ENCODE data around the gene HS1BP3.

HS1BP3 gene

DNA sequence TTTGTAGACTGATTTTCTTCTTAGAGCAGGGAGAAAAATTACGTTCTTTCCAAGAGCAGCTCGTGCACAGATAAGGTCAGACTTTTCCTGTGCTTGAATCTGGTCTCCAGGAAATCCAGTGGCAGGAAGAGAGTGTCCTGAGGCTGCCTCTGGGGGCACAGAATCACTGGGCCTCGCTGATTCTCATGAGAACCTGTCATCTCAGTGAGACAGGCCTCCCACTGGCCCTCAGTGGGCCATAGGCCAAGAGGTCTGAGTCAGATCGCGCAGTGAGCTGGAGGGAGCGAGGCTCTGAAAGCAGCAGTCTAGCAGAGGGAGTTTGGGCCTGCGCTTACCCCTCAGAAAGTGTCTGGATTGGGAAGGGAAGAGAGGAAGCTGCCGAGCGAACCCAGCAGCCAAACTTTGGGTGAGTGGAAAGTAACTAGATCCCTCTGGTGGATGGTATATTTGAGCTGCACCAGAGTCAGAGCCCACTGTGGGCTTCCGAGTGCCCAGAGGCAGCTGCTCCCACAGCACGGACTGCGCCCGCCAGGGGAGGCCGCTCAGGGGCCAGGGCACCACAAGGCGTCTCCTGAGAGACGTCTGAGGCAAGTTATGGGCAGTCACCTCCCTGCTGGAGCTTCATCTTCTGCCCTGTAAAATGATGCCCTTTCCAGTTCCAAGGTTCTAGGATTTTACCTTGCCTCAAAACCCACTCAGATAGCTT lies 24.2 kb upstream of the HS1BP3 start:
- DNase-seq: no peak

DNA sequence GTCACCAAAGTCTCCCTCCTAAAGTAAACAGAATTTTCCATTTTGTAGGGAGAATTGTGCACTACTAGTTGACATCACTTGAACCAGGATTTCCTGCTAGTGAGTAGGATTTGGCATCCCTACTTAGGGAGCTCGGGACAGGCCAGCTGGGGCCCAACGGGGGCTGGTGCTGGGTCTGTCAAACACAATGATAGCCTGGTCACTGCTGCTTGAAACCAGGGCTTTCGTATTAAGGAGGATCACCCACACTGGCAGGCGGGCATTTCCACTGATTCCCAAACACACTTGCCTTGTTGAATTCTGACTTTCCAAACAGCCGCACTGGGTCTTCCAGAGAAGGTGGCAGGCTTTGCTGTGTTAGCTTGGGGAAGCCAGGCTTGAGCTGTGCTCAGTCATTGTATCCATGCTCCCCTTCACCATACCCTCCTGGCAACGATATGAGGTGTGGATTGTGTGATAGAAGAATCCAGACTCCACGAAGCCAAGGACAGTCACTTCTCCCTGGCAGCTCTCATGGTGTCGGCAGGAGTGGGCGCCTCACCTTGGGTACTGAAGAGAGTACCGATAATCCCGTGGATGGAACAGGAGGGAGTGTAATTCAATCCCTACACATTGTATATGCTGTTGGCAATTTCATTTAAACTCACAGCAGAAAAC lies 23.5 kb upstream of the HS1BP3 start:
- no peak for DNase-seq

DNA sequence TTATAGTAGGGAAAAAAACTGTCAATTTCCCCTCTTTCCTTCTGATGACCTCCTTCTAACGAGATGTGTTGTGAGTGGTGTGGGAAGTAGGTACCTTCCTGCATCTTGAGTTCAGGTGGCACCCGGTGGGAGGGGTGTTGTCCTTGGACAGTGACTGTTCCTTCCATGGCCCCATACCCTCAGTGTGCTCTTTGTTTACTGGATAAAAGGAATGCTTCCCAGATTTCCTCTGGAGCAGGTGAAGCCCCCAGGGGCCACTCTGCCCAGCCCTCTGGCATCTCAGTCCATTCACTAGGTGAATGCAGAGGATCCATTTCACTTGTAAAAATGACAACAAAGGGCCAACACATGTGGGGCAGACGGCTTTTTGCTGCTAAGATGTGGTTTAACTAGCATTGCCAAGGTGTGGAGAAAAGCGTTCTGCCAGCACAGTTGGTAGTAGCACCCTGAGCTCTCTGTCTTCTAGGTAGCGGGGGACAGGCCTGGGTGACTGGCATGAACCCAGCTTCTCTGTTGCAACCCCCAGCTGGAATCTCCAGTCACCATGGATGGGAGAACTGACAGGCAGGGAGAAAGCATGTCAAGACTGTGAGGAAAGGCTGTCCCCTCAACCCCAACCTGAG lies 22.9 kb upstream of the HS1BP3 start:
- DNase-seq: no peak

DNA sequence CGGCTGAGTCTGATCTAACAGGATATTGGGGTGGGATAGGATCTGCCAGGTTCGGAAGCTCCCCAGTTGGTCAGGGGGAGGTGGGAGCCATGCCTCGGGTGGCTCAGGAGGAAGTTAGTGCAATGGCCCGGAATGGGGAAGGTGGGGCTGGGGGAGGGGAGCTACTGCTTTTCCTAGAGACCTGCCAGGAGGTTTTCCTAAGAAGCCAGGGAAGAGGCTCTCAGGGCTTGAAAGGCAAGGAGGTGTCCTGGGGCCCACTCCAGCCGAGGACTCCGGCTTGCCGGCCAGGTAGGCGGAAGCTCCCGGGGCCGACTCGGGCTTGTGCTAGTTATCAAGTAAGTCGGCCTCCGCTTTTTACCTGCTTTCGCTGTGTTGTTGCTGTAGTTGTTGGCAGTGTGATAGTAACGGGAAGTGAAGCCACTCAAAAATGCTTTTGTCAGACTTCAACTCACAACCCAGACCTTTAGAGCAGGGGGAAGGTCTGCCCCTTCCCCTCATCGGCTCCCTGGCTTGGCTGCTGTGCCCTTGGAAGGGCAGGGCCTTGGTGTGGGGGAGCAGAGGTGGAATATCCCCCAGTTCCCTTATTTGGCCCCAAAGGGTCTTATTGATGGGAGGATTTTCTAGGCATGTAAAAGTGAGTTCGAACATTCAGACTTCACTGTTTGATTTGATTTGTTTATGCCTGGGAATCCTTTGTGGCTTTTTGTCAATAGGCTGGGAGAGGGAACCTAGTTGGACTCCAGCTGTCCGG lies 21.5 kb upstream of the HS1BP3 start:
- no peak for DNase-seq

DNA sequence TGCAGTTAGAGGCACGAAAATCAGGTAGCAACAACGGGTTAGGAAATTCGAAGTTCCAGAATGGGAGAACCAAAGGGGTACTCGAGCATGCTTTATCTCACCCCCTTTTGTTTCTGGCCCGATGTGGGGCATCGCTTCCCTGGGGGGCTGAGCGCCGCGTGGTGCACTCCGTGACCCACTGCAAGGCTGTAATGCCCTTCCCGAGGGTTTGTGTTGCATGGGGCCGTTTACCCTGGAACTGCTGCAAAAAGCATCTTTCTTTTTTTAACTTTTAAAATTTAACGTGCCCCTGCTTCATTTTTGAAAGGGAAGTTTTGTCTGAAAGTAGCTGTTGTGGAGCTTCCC lies 20.8 kb upstream of the HS1BP3 start:
- no peak for DNase-seq

DNA sequence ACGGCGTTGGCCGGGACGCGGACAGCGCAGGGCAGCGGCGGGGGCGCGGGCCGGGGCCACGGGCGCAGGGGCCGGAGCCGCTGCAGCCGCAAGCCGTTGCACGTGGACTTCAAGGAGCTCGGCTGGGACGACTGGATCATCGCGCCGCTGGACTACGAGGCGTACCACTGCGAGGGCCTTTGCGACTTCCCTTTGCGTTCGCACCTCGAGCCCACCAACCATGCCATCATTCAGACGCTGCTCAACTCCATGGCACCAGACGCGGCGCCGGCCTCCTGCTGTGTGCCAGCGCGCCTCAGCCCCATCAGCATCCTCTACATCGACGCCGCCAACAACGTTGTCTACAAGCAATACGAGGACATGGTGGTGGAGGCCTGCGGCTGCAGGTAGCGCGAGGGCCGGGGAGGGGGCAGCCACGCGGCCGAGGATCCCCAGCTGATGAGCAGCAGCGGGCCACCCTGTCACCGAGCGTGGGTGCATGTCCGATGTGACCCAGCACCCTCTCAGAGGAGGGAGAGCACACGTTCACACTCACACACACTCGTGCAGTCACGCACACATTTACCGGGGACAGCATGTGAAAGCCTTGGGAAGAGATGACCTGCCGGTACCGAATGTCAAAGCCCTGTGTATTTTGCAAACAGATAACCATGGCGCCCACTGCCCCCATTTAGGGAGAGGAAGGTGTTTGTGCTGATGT lies 20.3 kb upstream of the HS1BP3 start:
- DNase-seq: no peak

DNA sequence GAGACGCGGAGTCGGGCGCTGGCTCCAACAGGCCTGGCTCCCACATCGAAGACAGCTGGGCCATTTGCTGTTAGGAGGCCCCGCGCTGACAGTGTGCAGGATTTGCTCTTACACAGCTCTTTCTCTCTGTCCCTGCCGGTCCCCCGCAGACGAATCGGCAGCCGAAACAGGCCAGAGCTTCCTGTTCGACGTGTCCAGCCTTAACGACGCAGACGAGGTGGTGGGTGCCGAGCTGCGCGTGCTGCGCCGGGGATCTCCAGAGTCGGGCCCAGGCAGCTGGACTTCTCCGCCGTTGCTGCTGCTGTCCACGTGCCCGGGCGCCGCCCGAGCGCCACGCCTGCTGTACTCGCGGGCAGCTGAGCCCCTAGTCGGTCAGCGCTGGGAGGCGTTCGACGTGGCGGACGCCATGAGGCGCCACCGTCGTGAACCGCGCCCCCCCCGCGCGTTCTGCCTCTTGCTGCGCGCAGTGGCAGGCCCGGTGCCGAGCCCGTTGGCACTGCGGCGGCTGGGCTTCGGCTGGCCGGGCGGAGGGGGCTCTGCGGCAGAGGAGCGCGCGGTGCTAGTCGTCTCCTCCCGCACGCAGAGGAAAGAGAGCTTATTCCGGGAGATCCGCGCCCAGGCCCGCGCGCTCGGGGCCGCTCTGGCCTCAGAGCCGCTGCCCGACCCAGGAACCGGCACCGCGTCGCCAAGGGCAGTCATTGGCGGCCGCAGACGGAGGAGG lies 19.6 kb upstream of the HS1BP3 start:
- DNase-seq: no peak

DNA sequence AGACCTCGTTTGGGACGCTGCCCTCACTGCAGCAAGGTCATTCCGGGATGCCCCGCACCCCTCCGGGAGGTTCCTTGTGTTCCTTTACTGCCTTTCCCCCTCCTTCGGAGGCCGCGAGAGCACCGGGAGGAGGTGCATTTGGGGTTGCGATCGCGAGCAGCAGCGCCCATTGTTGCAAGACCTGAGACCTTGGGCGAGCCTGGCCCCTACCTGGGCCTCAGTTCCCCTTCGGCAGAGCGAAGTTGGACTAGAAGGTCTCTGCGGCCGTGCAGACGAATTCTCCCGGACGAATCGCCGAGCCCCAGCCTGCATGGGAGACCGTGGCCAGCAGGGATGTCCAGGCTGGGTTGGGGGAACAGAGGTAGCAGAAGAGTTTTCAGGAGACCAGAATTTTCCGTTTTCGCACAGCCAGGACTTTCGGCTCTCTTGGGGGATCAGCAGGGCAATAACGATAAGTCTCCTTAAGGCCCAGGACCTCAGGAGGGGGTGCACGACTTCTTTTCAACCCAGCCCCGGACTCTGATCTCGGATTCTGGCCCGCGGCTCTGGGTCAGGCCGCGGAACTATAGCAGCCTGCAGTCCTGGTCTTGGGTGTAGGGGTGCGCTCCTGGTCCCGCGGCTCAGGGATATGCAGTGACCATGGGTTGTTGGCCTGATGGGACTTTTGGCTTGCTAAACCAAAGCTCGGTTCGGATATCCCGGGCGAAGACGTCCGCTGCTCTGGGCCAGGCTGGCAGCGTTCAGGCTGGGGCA lies 18.8 kb upstream of the HS1BP3 start:
- no peak for DNase-seq

DNA sequence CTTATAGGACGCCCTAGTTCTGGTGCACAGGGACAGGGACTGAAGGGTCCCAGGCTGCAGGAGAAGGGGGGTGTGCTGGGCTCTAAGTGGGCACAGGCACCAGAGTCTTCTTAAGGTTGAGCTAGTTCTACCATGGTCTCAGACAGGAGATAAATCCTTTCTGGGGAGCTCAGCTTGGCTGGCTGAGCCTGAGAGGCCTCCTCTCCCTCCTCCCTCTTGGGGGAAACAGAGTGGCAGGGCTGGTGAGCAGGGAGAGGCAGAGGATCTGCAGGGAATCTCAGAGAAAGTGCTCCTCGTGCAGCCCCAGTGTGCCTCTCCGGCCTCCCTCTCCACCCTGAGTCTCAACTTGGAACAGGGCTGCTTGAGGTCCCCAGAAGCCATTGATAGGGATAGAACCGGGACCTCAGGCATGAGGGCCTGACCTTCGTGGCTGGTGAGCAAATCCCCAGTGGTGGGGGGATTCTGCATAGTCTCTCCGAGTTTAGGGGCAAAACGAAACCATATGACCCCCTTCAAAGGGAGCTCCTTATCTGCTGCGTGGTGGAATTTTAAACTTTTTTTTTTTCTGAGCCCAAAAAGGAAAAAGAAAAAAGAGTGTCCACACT lies 18.1 kb upstream of the HS1BP3 start:
- DNase-seq: no peak

DNA sequence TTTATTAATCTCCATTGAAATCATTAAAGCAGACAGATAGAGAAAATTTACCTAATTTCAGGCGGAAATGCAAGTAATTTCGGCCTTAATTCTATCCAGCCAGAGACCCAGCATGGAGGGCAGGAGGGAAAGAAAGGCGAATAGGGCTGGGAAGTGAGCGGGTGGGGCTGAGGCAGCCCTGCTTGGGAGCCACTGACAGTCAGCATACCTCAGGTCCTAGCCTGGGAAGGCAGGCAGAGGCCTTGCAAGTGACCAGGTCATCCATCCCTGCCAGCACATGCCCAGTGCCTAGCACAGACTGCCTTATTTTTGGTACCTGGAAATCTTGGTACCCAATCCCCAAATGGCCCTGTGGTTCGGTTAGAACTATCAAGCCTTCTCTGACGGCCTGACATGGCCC lies 17.6 kb upstream of the HS1BP3 start:
- DNase-seq: no peak

DNA sequence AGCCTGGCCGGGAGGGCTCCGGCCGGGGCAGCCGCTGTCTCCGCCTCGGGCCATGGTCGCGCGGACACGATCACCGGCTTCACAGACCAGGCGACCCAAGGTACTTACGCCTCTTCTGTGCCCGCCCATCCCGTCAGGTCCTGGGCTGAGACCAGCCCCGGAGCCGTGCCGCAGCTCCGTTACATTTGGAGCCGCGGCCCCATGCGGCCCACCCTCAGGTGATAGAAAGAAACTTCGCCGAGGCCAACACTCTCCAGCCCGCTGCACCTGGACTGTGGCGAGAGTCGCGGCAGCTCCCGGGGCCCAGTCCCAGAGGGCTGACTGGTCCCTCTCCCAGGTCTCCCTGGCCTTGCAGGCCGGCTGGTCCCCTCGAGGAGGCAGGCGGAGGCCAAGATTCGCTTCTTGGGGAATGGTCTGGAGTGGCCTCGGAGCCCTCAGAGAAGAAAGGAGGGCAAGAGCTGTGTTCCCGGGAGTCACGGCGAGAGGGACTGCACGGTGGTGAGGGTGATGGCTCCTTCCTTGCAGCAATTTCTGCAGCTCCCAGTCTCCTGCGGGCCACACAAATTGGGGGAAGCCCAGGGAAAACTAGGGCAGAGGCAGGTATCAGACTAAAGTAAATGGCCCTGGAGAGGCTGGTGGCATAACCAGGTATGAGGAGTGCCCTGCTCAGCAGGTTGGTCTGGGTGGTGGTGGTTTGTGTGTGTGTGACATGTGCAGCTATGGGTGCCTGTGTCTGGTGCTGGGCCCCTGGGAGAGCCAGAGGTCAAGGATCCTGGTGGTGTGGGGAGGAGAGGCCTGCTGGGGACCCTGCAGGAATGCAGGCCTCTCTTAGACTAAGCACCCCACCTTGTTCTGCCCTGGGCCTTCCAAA lies 16.9 kb upstream of the HS1BP3 start:
- DNase-seq: no peak

DNA sequence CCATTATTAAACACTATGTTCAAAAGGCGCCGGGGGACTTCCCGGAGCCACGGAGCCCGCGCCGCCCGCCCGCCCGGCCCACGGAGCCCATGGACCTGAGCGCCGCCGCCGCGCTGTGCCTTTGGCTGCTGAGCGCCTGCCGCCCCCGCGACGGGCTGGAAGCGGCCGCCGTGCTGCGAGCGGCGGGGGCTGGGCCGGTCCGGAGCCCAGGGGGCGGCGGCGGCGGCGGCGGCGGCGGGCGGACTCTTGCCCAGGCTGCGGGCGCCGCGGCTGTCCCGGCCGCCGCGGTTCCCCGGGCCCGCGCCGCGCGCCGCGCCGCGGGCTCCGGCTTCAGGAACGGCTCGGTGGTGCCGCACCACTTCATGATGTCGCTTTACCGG lies 16.2 kb upstream of the HS1BP3 start:
- DNase-seq: no peak

DNA sequence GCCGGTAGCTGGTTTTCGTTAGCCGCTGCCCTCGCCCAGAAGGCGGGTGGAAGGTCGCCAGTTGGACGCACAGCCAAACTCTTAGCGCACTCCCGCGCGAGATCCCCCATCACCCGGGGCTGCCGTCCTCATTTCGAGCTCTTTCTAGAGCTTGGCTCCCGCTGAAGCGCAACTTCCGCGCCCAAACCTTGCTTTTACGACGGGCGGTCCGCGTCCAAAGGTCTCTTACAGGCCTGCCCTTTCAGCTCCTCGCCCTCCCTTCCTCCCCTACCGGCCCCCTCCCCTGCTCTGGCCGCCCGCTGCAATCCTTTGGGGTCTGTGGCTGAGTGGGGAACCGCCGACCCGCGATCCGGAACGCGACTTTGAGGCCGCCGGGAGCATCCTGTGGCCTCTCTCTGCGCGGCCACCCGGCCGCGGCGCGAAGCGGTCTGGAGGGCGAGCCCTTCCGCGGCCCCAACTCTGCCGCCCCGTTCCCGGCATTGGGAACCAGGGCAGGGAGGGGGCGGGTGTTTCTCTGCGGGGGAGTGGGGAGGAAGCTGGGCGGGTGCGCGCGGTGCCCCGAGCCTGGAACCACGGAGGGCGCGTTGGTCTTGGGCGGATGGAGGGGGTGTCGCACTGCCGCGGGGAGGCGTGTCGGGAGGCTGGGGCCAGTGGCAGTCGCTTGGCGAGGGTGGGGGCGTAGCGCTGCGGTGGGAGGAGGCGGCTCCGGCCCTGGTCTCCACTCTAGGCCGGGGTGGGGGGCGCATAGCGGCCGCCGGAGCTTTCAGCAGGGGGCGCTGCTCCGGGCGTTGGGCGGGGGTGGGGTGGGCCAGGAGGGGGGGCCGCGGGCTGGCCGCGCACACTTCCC lies 15.6 kb upstream of the HS1BP3 start, which contains the start of gene GDF7:
TSS of gene GDF7 (plus strand) at position 841 of the 847 bp plus-strand sequence. CDS start 96 bp downstream, outside the sequence.
- no peak for DNase-seq

DNA sequence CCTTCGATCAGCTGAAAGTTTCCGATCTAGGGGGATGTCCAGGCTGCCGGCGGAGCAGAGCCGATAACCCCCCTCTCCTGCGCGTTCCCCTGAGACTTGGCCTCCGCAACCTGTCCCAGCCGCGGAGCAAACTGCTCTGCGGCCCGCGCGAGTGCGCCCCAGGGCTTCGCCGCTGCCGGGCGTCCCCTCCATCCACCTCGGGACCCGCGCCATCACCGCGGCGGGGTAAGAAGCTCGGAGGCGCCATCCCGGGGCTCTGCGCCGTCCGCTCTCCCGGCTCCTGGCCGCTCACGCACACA lies 15.1 kb upstream of the HS1BP3 start:
- no peak for DNase-seq

DNA sequence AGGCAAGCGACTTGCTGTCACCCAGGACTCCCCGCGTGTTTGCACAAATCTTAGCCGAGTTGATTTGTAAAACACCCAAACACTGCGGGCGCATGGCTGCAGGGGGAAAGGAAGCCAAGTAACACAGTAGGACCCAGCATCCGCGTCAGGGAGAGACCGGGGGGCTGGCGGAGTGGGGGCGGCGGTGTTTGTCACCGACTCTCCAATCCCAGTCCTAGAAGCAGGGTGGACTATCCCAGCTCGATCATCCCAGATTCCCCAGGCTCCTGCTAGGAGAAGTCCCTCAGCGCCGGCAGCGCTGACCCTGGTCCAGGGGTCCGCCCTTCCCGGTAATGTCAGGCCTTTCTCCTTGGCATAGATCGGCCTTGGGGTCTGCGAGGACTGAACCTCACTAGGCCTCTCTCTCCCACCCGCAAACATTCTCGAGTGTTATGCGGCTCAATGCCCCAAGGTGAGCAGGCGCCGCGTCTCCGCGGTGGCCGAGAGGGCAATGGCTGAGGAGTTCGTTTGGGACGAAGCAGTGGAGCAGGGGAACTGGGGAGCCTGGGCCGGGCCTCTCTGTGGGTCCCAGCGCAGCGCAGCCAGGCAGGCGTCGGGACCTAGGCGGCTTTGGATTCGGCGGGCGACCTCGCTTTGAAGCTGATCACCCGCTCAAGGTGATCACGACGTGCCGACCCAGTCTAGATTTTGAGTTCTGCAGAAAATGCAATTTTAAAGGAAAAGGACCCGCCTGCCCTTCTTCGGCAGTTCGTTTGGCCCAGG lies 14.5 kb upstream of the HS1BP3 start:
- DNase-seq: no peak

DNA sequence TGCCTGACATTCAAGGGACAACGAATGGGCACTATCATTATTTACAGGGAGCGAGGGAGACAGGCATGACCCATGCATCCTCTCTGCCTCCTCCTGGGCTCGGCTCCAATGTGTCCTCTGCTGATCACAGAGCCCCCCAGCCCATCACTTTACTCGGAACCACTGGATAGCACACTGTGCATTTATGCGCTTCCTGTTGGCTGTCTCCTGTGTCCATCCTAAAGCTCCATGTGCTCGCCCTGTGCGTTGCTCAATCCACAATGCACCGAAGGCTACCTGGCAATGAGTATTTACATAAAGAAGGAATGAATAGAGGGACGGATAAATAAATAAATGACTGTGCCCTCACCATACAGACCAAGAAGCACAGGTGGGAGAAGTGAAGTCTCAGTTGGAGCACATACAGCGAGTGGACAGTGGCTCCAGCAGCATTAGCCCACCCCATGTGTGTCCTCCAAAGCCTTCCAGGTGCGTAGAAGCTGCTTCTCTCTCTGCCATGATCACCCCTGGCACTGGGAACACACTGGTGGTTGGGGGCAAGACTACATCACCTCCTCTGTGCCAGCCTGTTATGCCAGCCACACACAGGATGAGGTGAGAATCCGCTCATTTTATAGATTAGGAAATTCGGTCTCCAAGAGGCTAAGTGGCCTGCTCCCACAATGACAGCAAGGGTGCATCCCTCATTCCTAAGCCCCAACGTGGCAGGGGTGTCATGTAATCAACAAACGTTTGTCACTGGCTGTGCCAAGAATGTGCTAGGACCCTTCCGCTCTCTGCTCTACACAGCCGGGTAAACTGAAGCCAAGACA lies 13.7 kb upstream of the HS1BP3 start:
- no peak for DNase-seq

DNA sequence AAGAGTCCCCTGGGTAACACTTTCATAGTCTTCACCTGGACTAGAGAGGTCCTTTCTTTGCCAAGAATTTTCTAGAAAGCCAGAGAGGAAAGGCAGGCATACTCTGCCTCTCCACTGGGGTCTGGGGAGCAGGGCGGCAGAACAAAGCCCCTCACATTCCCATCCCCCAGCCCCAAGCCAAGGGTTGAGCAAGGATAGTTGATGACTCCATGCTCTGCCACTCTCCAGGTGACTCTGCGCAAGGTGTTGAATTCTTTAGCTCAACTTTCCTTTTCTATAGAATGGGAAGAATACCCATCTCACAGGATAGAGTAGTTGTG lies 13.1 kb upstream of the HS1BP3 start:
- no peak for DNase-seq

All from NCI-H2081 treated with DMSO at 0.1 percent for 48 hours (cell line).